ENCODE results near the gene C1QTNF7.

DNA sequence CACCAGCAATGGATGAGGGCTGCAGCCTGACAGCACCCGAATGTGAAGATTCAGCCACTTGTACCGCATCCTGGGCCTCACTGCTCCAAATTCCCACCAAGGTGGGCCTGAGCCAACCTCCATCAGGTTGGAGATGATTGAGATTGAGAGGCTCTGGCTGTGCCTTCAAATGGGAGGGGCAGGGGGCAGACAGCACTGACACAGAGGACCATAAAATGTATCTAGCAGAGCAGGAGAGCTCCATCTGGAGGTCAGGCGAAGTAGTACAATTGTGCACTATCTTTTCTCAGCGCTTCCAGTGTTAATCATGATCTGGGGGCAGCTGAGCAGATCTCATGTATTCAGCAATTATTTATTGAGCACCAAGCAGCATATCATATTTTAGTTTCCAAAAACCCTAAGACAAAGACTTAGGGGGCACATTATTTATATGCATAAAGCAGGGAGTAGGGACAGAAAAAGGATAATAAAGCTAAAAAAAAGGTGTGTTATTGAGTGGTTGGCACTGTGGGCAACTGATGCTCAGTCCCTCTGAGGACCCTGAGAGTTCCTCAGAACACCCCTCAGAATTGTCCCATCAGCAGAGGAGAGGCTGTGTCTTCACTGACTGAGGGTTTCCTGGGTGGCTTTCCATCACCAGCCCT, 31.6 kb upstream of the C1QTNF7 start:
- TF ChIP-seq EP300 (IDR thresholded peaks at IDR 0.05; ENCODE audit: low read depth) (no peak), POLR2AphosphoS5 (IDR thresholded peaks at IDR 0.05) (no peak), POLR2A (IDR thresholded peaks at IDR 0.05) (no peak)
- TF ChIP-seq, protein P1, sequence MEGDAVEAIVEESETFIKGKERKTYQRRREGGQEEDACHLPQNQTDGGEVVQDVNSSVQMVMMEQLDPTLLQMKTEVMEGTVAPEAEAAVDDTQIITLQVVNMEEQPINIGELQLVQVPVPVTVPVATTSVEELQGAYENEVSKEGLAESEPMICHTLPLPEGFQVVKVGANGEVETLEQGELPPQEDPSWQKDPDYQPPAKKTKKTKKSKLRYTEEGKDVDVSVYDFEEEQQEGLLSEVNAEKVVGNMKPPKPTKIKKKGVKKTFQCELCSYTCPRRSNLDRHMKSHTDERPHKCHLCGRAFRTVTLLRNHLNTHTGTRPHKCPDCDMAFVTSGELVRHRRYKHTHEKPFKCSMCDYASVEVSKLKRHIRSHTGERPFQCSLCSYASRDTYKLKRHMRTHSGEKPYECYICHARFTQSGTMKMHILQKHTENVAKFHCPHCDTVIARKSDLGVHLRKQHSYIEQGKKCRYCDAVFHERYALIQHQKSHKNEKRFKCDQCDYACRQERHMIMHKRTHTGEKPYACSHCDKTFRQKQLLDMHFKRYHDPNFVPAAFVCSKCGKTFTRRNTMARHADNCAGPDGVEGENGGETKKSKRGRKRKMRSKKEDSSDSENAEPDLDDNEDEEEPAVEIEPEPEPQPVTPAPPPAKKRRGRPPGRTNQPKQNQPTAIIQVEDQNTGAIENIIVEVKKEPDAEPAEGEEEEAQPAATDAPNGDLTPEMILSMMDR (IDR thresholded peaks at IDR 0.05): peak; percentile 55 to 69 (median 66)
